Urothelium cell line (cell line): ENCODE results near the gene NFATC4.
"Not testable (repeated sequence)": the region's sequence is repeated elsewhere in the genome, so short reads cannot be mapped to it uniquely, and the experiment has no call there.

ENCODE experiments used
- DNase-seq: peaks from one replicate; pipeline ENCODE4 v3.0.0; 2011; ENCODE audit warnings: low spot score, mixed read lengths
- FAIRE-seq: peaks from 2 replicates; lab custom pipeline; 2011; peaks lifted over from hg19 to GRCh38; lab: Jason Lieb, UNC

The NFATC4 gene

GRCh38 chr14:24385524-24385923, 17.5 kb downstream of the NFATC4 start:
- FAIRE-seq = no peak

GRCh38 chr14:24387009-24387345, 19.0 kb downstream of the NFATC4 start:
- DNase-seq (no peak), FAIRE-seq (no peak)

More at GRCh38 chr14:24385524-24385923, 17.5 kb downstream of the NFATC4 start:
- no peak for DNase-seq

GRCh38 chr14:24387579-24387978, 19.6 kb downstream of the NFATC4 start:
- FAIRE-seq, DNase-seq: not testable (repeated sequence)

- DNase-seq = no peak
- no peak for FAIRE-seq
Observed at GRCh38 chr14:24388474-24389179, 20.6 kb downstream of the NFATC4 start.

GRCh38 chr14:24389226-24389848, 21.4 kb downstream of the NFATC4 start:
- FAIRE-seq = no peak

GRCh38 chr14:24390701-24391468, 22.9 kb downstream of the NFATC4 start:
- FAIRE-seq (no peak), DNase-seq (no peak)

More at GRCh38 chr14:24389226-24389848, 21.4 kb downstream of the NFATC4 start:
- DNase-seq = no peak

- DNase-seq (peak; percentile 65), FAIRE-seq (no peak)
Observed at GRCh38 chr14:24392325-24393091, 24.5 kb downstream of the NFATC4 start.

GRCh38 chr14:24394275-24394674, 26.3 kb downstream of the NFATC4 start:
- FAIRE-seq = no peak
- DNase-seq = no peak

- FAIRE-seq = no peak
Observed at GRCh38 chr14:24395609-24396582, 27.9 kb downstream of the NFATC4 start.

GRCh38 chr14:24397639-24398292, 29.8 kb downstream of the NFATC4 start:
- DNase-seq = no peak
- no peak for FAIRE-seq

More at GRCh38 chr14:24395609-24396582, 27.9 kb downstream of the NFATC4 start:
- no peak for DNase-seq

GRCh38 chr14:24398293-24398652, 30.3 kb downstream of the NFATC4 start:
- DNase-seq = no peak
- FAIRE-seq = no peak

GRCh38 chr14:24398653-24399446, 30.9 kb downstream of the NFATC4 start, which contains the start of gene NYNRIN:
Gene NYNRIN (plus strand): TSS chr14:24399003. CDS start chr14:24399247, 244 bp downstream.
- DNase-seq = peak; percentile 64
- no peak for FAIRE-seq

GRCh38 chr14:24399447-24399822, 31.5 kb downstream of the NFATC4 start:
- no peak for FAIRE-seq

GRCh38 chr14:24399999-24400718, 32.2 kb downstream of the NFATC4 start:
- DNase-seq (no peak), FAIRE-seq (no peak)

More at GRCh38 chr14:24399447-24399822, 31.5 kb downstream of the NFATC4 start:
- no peak for DNase-seq

GRCh38 chr14:24401810-24402702, 34.1 kb downstream of the NFATC4 start:
- DNase-seq (no peak), FAIRE-seq (no peak)

- FAIRE-seq (no peak), DNase-seq (no peak)
Observed at GRCh38 chr14:24403294-24403998, 35.5 kb downstream of the NFATC4 start.
